HFFc6 (cell line): ENCODE data around the gene AMMECR1. TPM values are rescaled to one million over a fixed set of nuclear protein-coding genes. Genes with fewer than 3 reads are reported as not detected.

ENCODE experiments used
- DNase-seq: peaks from one replicate; pipeline ENCODE4 v3.0.0-alpha.2; 2018
- H3K27ac Mint-ChIP-seq: 2 replicates; pipeline ENCODE4 v1.8.0; 2020; ENCODE audit warnings: mild to moderate bottlenecking, mixed read lengths
- H3K27me3 Mint-ChIP-seq: 2 replicates; pipeline ENCODE4 v1.8.0; 2021; ENCODE audit warnings: mild to moderate bottlenecking, moderate library complexity, mixed read lengths; ENCODE audit not compliant: insufficient read depth
- H3K36me3 Mint-ChIP-seq: 2 replicates; pipeline ENCODE4 v1.8.0; 2021; ENCODE audit warnings: low read depth, mixed read lengths
- H3K4me1 Mint-ChIP-seq: 2 replicates; pipeline ENCODE4 v1.8.0; 2020; ENCODE audit warnings: low read depth, mixed read lengths
- H3K4me3 Mint-ChIP-seq: 2 replicates; pipeline ENCODE4 v1.8.0; 2020; ENCODE audit warnings: mild to moderate bottlenecking, moderate library complexity, mixed read lengths
- H3K9me3 Mint-ChIP-seq: 2 replicates; pipeline ENCODE4 v1.8.0; 2020; ENCODE audit warnings: mild to moderate bottlenecking, mixed read lengths
- total RNA-seq, 6 experiments: library from RNA; stranded (reverse); fragmentation: NEBNext Ultra II Directional; extraction: Animal tissue kit (Norgen Biotek cat#: 25700); gene quantifications; 2 replicates in 1 of 6; 3 replicates in 5 of 6; pipeline ENCODE4 v1.2.3, GENCODE V29; 2021
- TF ChIP-seq, protein P1 (sequence below): fragments of 200-600 bp; sonication (generic); IDR thresholded peaks from 2 replicates; pipeline ENCODE4 v1.5.0; 2021; ENCODE audit warnings: antibody characterized with exemption, mild to moderate bottlenecking

AMMECR1 gene
- total RNA-seq, 6 experiments from 2014 or later: 10.1 to 13.4 (median 11.7) TPM

DNA sequence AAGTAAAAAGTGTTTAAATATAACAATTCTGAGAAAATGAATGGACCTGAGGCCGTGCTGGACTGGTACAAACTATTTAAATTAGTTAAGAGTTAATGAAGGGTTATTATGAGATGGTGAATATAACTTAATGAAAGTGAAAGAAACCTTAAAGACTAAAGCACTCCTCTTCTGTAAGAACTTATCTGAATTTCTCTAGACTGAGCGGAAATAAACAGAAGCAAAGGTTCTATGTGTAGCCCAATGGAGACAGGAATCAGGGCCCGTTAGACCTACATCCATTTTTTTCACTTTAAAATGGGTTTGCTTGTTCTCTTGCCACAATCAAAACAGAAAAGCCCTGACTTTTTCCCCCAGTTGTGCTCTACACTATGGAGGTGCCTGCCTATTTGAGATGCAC lies 14.9 kb downstream of the AMMECR1 start:
- Mint-ChIP-seq H3K4me3 (no peak overlapping the region), H3K27me3 (no peaks in the 10 kb centered on the region), H3K27ac (no peak overlapping the region), H3K4me1 (peaks cover 10% of the 10 kb centered on the region), H3K9me3 (no peaks in the 10 kb centered on the region), H3K36me3 (peaks cover 6% of the 10 kb centered on the region; the same call in 1 of the 2 replicates)
- no peak for DNase-seq
- TF ChIP-seq, protein P1, sequence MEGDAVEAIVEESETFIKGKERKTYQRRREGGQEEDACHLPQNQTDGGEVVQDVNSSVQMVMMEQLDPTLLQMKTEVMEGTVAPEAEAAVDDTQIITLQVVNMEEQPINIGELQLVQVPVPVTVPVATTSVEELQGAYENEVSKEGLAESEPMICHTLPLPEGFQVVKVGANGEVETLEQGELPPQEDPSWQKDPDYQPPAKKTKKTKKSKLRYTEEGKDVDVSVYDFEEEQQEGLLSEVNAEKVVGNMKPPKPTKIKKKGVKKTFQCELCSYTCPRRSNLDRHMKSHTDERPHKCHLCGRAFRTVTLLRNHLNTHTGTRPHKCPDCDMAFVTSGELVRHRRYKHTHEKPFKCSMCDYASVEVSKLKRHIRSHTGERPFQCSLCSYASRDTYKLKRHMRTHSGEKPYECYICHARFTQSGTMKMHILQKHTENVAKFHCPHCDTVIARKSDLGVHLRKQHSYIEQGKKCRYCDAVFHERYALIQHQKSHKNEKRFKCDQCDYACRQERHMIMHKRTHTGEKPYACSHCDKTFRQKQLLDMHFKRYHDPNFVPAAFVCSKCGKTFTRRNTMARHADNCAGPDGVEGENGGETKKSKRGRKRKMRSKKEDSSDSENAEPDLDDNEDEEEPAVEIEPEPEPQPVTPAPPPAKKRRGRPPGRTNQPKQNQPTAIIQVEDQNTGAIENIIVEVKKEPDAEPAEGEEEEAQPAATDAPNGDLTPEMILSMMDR: no peak

DNA sequence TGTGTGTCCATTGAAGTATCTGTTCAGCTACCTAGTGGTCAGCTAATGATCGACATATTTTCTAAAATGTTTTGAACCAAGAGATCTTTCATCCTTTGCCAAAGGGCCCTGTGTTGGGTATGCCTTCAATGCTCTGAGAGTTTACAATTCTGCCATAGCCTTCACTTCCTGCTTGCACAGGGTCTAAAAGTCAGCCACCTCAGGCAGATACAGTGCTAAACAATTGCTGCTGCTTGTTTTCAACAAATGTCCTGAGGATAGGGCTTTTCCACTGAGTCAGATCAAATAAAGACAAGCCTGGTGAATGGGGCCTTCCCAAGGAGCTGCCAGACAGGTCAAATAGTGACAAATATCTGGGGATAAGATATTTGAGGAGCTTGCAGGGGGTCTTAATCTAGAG lies 16.7 kb downstream of the AMMECR1 start:
- no peak for DNase-seq
- no peak overlapping the region for H3K27ac Mint-ChIP-seq
- peaks cover 11% of the 10 kb centered on the region for H3K36me3 Mint-ChIP-seq
- no peak overlapping the region for H3K4me3 Mint-ChIP-seq
- H3K4me1 Mint-ChIP-seq: peaks cover 10% of the 10 kb centered on the region
- H3K9me3 Mint-ChIP-seq: no peaks in the 10 kb centered on the region
- H3K27me3 Mint-ChIP-seq: no peaks in the 10 kb centered on the region
- TF ChIP-seq, protein P1: no peak

DNA sequence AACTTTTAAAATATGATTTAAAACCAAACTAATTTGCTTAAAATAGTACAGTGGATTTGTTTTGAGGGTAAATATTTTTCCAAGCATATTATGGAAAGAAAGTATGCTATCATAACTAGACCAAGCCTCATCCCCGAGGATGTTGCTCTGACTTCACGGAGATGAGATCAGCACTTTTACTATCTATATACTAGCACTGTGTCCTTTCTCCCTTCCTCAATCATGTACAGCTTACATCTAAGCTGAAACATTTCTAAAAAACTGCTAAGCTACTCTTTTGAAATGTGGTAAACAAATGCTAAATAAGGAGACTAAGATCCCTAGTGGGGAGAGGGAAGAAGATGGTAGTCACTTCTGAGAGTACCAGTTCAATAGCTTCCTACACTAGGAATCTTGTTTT lies 23.8 kb downstream of the AMMECR1 start:
- no peaks in the 10 kb centered on the region for H3K27me3 Mint-ChIP-seq
- H3K36me3 Mint-ChIP-seq: peaks cover 7% of the 10 kb centered on the region; the same call in 1 of the 2 replicates
- no peak overlapping the region for H3K4me3 Mint-ChIP-seq
- H3K9me3 Mint-ChIP-seq: no peaks in the 10 kb centered on the region
- TF ChIP-seq, protein P1: no peak
- no peak for DNase-seq
- peaks cover 25% of the 10 kb centered on the region for H3K4me1 Mint-ChIP-seq
- no peak overlapping the region for H3K27ac Mint-ChIP-seq

DNA sequence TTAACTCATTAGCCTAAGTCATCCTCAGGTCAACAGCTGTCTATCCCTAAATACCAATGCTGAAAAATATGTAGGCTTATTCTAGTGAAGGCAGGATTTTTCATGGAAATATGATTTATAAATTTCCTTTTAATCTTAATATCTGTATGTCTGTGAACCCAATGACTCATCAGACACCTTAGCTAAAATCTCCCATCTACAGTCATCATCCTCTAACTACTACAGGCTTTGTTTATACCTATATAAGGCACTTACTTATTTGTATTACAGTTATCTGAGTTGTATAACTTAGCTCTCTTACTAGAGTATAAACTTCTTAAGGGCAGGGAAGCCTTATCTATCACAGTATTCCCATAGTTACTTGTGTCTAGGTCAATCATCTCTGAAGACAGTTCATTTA lies 24.2 kb downstream of the AMMECR1 start:
- TF ChIP-seq, protein P1: no peak
- peaks cover 7% of the 10 kb centered on the region; the same call in 1 of the 2 replicates for H3K36me3 Mint-ChIP-seq
- H3K9me3 Mint-ChIP-seq: no peaks in the 10 kb centered on the region
- peaks cover 29% of the 10 kb centered on the region for H3K4me1 Mint-ChIP-seq
- DNase-seq: no peak
- H3K27ac Mint-ChIP-seq: no peak overlapping the region
- H3K27me3 Mint-ChIP-seq: no peaks in the 10 kb centered on the region
- H3K4me3 Mint-ChIP-seq: no peak overlapping the region

DNA sequence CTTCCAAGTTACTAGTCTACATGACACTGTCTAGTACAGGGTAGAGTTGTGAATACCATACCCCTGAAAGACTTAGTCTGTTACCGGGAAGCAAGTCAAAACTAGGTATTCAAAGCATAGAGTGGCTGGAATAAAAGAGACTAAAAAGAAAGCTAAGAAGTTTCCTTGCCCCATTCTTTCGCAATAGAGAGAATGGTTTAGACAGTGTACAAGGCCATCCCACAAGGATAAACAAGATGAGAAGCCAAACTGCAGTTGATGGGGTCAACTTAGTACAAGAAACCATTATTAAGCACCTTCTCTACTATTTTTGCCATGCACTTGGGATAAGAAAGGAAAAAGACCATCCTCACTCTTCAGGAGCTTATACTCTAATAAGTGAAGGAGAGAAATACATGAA lies 30.3 kb downstream of the AMMECR1 start:
- Mint-ChIP-seq H3K27me3 (no peaks in the 10 kb centered on the region), H3K27ac (peak overlapping the region; percentile 97; the same call in 1 of the 2 replicates), H3K9me3 (no peaks in the 10 kb centered on the region), H3K4me1 (peaks cover 78% of the 10 kb centered on the region), H3K4me3 (no peak overlapping the region), H3K36me3 (no peaks in the 10 kb centered on the region)
- DNase-seq: no peak
- TF ChIP-seq, protein P1: no peak

DNA sequence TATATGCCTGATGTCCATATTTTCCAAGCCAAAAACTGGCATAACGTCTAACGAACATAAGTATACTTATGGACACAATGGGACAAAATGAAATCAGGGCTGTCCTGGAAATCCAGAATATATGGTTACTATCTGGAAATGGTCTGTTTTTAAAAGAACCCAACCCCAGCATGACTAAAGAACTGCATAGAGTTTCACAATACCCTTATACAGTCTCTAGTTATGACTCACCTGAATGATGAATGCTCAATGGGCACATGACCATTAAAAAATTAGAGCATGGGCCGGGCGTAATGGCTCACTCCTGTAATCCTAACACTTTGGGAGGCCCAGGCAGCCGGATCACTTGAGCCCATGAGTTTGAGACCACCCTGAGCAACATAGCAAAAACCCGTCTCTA lies 31.8 kb downstream of the AMMECR1 start:
- H3K27me3 Mint-ChIP-seq: no peaks in the 10 kb centered on the region
- peak; percentile 82 for DNase-seq
- H3K4me1 Mint-ChIP-seq: peaks cover 90% of the 10 kb centered on the region
- H3K27ac Mint-ChIP-seq: peak overlapping the region; percentile 97
- no peaks in the 10 kb centered on the region for H3K36me3 Mint-ChIP-seq
- H3K4me3 Mint-ChIP-seq: peak overlapping the region; percentile 69
- TF ChIP-seq, protein P1: no peak
- no peaks in the 10 kb centered on the region for H3K9me3 Mint-ChIP-seq
